ENCODE results near the gene SASH1. TPM values are rescaled to one million over a fixed set of nuclear protein-coding genes. Genes with fewer than 3 reads are reported as not detected.
A peak's percentile ranks its signal among the peaks of the same experiment; 100 is the strongest.

SASH1 gene
- total RNA-seq, 1 experiment from 2014 or later = 33.2 TPM

GRCh38 chr6:148514091-148514845 is 171.6 kb downstream of the SASH1 start:
- Histone ChIP-seq H4K8ac (replicated peaks; ENCODE audit: insufficient read length, low read depth, low read length) (no peak overlapping the region), H3K4me2 (ENCODE audit: insufficient read depth, insufficient read length, low read length) (no peak overlapping the region), H2BK5ac (ENCODE audit: insufficient read length, low read length) (no peak overlapping the region), H2BK20ac (ENCODE audit: low read depth, low read length, poor library complexity, severe bottlenecking) (no peak overlapping the region), H3K23ac (ENCODE audit: insufficient read length, low read depth, low read length) (no peak overlapping the region), H2BK15ac (ENCODE audit: low read depth, low read length) (no peak overlapping the region), H3K4ac (ENCODE audit: low read depth, low read length) (no peak overlapping the region), H2BK12ac (ENCODE audit: insufficient read length, low read depth, low read length) (no peak overlapping the region), H3K23me2 (ENCODE audit: insufficient read length, low read depth, low read length, poor library complexity, severe bottlenecking) (no peaks in the 10 kb centered on the region), H3K9me3 (ENCODE audit: control insufficient read depth, low read depth, low read length) (no peaks in the 10 kb centered on the region), H3K79me1 (ENCODE audit: insufficient read depth, low read depth, low read length, poor library complexity, severe bottlenecking) (no peaks in the 10 kb centered on the region), H3K27ac (ENCODE audit: insufficient read length, low read depth, low read length) (no peak overlapping the region), H4K91ac (ENCODE audit: insufficient read length, low read depth, low read length) (no peak overlapping the region), H3K27me3 (ENCODE audit: insufficient read depth, low read length) (no peaks in the 10 kb centered on the region), H3K56ac (ENCODE audit: insufficient read length, low read depth, low read length) (no peak overlapping the region), H3T11ph (ENCODE audit: low read length) (no peak overlapping the region), H3K18ac (ENCODE audit: insufficient read length, low read depth, low read length) (no peak overlapping the region), H4K20me1 (ENCODE audit: control insufficient read depth, insufficient read depth, insufficient read length) (no peaks in the 10 kb centered on the region), H3K9ac (ENCODE audit: extremely low read depth, insufficient read length, low read length) (no peak overlapping the region), H3K4me1 (ENCODE audit: insufficient read depth, low read length) (peaks cover 22% of the 10 kb centered on the region), H3K79me2 (ENCODE audit: insufficient read depth, low read length) (no peaks in the 10 kb centered on the region), H2AFZ (ENCODE audit: low read length) (no peak overlapping the region), H2AK5ac (ENCODE audit: insufficient read length, low read length) (no peak overlapping the region), H2BK120ac (ENCODE audit: low read depth, low read length, poor library complexity, severe bottlenecking) (no peak overlapping the region), H4K5ac (ENCODE audit: insufficient read length, low read depth, low read length) (no peak overlapping the region), H3K14ac (ENCODE audit: insufficient read depth, low read length) (no peak overlapping the region)
- TF ChIP-seq CTCF (conservative IDR thresholded peaks at IDR 0.05) = no peak
- Mint-ChIP-seq H3K9me3 (no peaks in the 10 kb centered on the region), H3K4me1 (peaks cover 53 to 58% of the 10 kb centered on the region in 2 experiments), H3K4me3 (no peak overlapping the region), H3K27me3 (ENCODE audit: low read depth) (no peaks in the 10 kb centered on the region), H3K36me3 (ENCODE audit: insufficient read depth in 1 of 3, low read depth in 3 of 3) (peaks cover 9 to 20% (median 13%) of the 10 kb centered on the region in 3 experiments; a peak in 6 of 7 replicates), H3K27ac (peak overlapping the region in 1 of 3 experiments; percentile 75; a peak in 2 of 7 replicates)
- no CpG with 5 or more reads among the region's 14 CpGs for WGBS (ENCODE audit: extremely low coverage, insufficient read length, low lambda C conversion rate)
- DNase-seq = no peak
